Left renal pelvis (tissue), 4 donors: Measurements from ENCODE around the gene STX1B. TPM values are rescaled to one million over a fixed set of nuclear protein-coding genes. Genes with fewer than 3 reads are reported as not detected.
"Not testable (repeated sequence)": the region's sequence is repeated elsewhere in the genome, so short reads cannot be mapped to it uniquely, and the experiment has no call there.

Source experiments
- DNase-seq, 4 donors: peaks; one replicate each; pipeline ENCODE4 v3.0.0-alpha.2; 2013; ENCODE audit warnings: low read depth in 4 of 4, low spot score in 3 of 4
- polyA plus RNA-seq, 4 donors: library from polyadenylated mRNA; unstranded; fragments of 120-200 nt; gene quantifications; one replicate each; pipeline ENCODE4 v1.2.1, GENCODE V29; 2013; ENCODE audit not compliant: insufficient read length in 4 of 4

STX1B gene
- polyA plus RNA-seq, 4 donors: 1.2 to 2.8 (median 2.2) TPM

DNA sequence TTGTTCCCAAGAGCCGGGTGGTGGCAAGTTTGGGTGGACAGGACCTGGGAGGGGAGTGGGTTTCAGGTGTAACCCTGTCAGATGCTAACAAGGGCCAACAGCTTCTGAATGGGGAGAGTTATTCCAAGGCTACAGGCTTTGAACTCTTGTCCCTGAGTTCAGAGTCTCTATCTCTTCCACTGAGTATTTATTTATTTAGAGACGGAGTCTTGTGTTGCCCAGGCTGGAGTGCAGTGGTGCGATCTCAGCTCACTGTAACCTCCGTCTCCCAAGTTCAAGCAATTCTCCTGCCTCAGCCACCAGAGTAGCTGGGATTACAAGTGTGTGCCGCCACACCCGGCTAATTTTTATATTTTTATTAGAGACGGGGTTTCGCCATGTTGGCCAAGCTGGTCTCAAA, 55.4 kb downstream of the STX1B start:
- no peak for DNase-seq

- peak in 2 of 4 donors; percentile 54 to 78 for DNase-seq
Measured at GRCh38 chr16:30953511-30954124, 56.8 kb downstream of the STX1B start.

DNA sequence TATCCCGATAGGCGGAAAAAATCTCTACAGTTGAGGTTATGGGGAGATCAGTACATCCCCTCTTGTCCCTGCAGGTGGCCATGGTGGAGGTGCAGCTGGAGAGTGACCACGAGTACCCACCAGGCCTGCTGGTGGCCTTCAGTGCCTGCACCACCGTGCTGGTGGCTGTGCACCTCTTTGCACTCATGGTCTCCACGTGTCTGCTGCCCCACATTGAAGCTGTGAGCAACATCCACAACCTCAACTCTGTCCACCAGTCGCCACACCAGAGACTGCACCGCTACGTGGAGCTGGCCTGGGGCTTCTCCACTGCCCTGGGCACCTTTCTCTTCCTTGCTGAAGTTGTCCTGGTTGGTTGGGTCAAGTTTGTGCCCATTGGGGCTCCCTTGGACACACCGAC, 57.3 kb downstream of the STX1B start:
- DNase-seq: no peak

- DNase-seq: no peak
Measured at GRCh38 chr16:30951750-30952149, 58.7 kb downstream of the STX1B start.

GRCh38 chr16:30951193-30951592, 59.2 kb downstream of the STX1B start:
- no peak for DNase-seq

GRCh38 chr16:30950516-30951065, 59.8 kb downstream of the STX1B start:
- no peak for DNase-seq

GRCh38 chr16:30949650-30950515, 60.6 kb downstream of the STX1B start:
- no peak for DNase-seq

- no peak for DNase-seq
Measured at GRCh38 chr16:30948667-30949649, 61.5 kb downstream of the STX1B start, which contains the start of gene ORAI3. Gene ORAI3, plus strand, starts transcription at chr16:30949068. Its CDS starts 222 bp downstream, at chr16:30949290.

DNA sequence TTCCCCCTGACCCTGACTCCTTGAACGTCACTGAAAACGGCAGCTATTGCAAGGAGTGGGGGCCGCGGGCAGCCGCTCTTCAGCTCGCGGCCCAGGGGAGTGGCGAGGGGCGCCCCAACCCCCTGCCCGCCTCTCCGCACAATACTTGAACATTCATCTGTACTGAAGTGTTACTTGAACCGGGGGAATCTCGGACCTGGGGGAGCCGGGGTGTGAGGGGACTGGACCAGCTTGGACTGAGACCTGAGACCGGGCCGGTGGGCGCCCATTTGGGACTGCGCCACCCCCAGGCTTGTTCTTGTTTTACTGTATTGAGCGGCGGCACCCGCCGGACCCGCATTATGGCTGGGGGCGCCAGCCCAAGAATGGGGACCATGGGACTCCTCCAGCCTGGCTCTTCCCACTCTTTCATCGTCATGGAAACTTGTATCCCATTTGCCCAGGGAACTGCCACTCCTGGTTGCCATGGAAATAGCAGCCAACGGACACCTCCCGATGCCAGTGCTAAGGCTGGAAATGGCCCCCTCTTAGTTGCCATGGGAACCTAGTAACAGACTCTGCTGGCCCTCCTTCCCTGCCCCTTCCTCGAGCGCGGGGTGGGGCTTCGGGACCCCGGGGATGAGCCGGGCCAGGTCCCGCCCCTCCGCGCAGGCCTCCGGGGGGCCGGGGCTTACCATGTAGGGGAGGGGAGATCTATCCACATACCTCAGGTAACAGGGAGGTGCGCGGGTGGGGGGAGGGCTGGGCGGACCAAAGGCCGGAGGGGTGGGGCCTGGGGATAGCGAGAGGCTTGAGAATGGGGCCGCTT, 62.4 kb downstream of the STX1B start:
- DNase-seq: peak; percentile 94 to 99 (median 97)

DNA sequence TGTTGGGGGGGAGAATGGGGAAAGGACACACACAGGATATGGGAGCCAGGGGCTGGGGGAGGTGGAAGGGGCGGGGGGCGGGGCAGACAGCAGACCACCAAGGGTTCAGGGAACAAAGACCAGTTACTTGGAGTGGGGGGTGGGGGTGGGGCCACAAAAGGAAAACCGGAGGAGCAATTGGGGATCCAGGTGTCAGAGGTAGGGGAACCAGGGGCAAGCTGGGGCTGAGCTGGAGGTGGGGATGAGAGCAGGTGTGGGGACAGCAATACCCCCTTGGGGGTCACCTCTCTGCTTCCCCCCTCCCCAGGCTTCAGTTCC, 62.9 kb downstream of the STX1B start:
- no peak for DNase-seq

DNA sequence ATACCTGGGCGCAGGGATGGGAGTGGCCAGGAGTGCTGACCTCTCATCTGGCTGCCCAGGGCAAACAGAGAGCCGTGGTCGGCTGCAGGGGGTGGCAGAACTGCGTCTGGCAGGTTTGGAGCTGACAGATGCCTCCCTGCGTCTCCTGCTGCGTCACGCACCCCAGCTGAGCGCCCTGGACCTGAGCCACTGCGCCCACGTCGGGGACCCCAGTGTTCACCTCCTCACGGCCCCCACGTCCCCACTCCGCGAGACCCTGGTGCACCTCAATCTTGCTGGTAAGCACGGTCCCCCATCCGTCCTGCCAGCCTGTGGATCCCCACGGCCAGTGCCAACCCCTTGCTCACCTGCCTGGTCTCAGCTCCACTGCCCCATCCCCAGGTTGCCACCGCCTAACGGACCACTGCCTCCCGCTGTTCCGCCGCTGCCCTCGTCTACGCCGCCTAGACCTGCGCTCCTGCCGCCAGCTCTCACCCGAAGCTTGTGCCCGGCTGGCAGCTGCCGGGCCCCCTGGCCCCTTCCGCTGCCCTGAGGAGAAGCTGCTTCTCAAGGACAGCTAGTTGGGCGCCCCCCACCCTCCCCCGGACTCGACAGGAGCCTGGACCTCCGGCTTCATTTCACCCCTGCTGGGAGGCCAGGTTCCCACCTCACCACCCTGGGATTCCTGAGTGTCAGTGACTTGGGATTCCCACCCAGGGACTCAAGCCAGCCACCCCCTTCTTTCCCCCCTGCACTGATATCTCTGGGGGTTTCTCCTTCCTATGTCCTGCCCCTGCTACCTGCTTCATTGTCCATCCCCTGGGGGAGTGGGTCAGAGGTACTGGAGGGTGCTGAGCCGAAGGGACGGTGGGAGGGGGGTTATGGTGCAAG, 63.5 kb downstream of the STX1B start:
- DNase-seq: no peak

GRCh38 chr16:30944352-30944751, 66.1 kb downstream of the STX1B start:
- DNase-seq: no peak

DNA sequence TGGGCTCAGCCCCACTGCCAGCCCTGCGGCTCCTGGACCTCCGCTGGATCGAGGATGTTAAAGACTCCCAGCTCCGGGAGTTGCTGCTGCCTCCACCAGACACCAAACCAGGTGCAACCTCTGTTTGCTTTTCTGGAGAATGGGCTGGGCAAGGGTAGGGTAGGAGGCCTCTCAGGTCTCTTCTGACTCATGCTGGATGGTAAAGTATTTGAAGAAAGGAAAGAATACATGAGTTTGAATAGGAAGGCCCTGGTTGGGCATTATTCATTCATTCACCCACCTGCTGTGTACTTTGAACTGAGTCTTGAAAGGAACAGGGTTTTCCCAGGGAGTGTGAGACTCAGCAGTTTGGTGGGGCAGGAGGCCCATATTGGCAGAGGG, 68.0 kb downstream of the STX1B start:
- DNase-seq: no peak

GRCh38 chr16:30941600-30942425, 68.6 kb downstream of the STX1B start:
- DNase-seq: no peak

DNA sequence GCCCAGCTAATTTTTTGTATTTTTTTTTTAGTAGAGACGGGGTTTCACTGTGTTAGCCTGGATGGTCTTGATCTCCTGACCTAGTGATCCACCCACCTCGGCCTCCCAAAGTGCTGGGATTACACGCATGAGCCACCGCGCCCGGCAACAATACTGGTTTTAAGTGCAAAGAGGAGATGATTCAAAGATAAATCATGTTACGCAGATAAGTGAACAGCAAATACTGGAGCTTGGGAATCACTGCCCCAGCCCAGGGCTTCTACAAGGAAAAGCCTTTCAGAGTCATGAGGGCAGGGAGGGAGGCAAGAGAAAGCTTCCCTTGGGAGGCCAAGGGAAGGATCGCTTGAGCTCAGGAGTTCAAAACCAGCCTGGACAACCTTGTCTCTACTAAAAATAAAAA, 70.9 kb downstream of the STX1B start:
- DNase-seq: not testable (repeated sequence)
